ENCODE results near the gene PTTG2. TPM values are rescaled to one million over a fixed set of nuclear protein-coding genes. Genes with fewer than 3 reads are reported as not detected.

The PTTG2 gene
- total RNA-seq, 1 experiment from 2014 or later, result 0.35 TPM

DNA sequence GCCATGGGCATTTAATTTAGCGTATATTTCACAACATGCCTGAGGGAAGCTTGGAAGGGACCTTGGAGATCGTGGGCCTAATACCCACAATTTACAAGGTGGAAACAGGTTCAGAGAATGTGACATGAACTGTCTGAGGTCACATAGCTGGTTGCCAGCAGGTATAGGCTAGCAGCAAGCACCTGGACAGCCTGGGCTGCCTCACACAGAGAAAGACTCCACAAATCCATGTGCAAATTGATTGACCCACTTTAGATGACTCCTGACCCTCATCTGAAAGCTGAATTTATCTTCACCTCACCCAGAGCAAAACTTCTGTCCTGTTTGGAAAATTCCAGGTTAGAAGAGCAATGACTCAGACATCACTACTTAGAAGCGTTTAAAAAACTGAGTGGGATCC, 5.8 kb downstream of the PTTG2 start:
- Mint-ChIP-seq H3K9me3 (peaks cover 13% of the 10 kb centered on the region), H3K27me3 (ENCODE audit: low read depth) (no peaks in the 10 kb centered on the region), H3K4me3 (no peak overlapping the region), H3K27ac (no peak overlapping the region), H3K4me1 (peaks cover 7% of the 10 kb centered on the region; the same call in 1 of the 2 replicates), H3K36me3 (peaks cover 3% of the 10 kb centered on the region; the same call in 1 of the 2 replicates)
- DNase-seq (ENCODE audit: low spot score) (no peak), ATAC-seq (no peak)
- ChIA-PET POLR2A (no interaction called here), CTCF (interaction anchor here (0.9 kb wide), 1 partner anchor 70 kb away, joined by 3 read pairs; no protein-coding TSS in a partner anchor)
- TF ChIP-seq, protein P1, sequence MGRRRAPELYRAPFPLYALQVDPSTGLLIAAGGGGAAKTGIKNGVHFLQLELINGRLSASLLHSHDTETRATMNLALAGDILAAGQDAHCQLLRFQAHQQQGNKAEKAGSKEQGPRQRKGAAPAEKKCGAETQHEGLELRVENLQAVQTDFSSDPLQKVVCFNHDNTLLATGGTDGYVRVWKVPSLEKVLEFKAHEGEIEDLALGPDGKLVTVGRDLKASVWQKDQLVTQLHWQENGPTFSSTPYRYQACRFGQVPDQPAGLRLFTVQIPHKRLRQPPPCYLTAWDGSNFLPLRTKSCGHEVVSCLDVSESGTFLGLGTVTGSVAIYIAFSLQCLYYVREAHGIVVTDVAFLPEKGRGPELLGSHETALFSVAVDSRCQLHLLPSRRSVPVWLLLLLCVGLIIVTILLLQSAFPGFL (CRISPR knock-in tag; IDR thresholded peaks at IDR 0.05; ENCODE audit: borderline replicate concordance), result no peak
- TF ChIP-seq ESRRA (CRISPR knock-in tag; IDR thresholded peaks at IDR 0.05; ENCODE audit: borderline replicate concordance), result no peak
- TF ChIP-seq NR2C2 (CRISPR knock-in tag; IDR thresholded peaks at IDR 0.05), result no peak
- TF ChIP-seq SP1 (CRISPR knock-in tag; conservative IDR thresholded peaks at IDR 0.05), result no peak
- TF ChIP-seq IRF2 (CRISPR knock-in tag; IDR thresholded peaks at IDR 0.05; ENCODE audit: borderline replicate concordance, low read depth), result no peak
- TF ChIP-seq ATF1 (CRISPR knock-in tag; IDR thresholded peaks at IDR 0.05), result no peak
- no peak for TF ChIP-seq NFYB (CRISPR knock-in tag; conservative IDR thresholded peaks at IDR 0.05; ENCODE audit: low read depth)
- TF ChIP-seq, protein P2, sequence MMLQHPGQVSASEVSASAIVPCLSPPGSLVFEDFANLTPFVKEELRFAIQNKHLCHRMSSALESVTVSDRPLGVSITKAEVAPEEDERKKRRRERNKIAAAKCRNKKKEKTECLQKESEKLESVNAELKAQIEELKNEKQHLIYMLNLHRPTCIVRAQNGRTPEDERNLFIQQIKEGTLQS (CRISPR knock-in tag; conservative IDR thresholded peaks at IDR 0.05), result no peak
- TF ChIP-seq GRHL2 (CRISPR knock-in tag; IDR thresholded peaks at IDR 0.05; ENCODE audit: insufficient replicate concordance, severe bottlenecking), result no peak
- no peak for TF ChIP-seq SOX15 (CRISPR knock-in tag; IDR thresholded peaks at IDR 0.05)
- TF ChIP-seq, protein P3, sequence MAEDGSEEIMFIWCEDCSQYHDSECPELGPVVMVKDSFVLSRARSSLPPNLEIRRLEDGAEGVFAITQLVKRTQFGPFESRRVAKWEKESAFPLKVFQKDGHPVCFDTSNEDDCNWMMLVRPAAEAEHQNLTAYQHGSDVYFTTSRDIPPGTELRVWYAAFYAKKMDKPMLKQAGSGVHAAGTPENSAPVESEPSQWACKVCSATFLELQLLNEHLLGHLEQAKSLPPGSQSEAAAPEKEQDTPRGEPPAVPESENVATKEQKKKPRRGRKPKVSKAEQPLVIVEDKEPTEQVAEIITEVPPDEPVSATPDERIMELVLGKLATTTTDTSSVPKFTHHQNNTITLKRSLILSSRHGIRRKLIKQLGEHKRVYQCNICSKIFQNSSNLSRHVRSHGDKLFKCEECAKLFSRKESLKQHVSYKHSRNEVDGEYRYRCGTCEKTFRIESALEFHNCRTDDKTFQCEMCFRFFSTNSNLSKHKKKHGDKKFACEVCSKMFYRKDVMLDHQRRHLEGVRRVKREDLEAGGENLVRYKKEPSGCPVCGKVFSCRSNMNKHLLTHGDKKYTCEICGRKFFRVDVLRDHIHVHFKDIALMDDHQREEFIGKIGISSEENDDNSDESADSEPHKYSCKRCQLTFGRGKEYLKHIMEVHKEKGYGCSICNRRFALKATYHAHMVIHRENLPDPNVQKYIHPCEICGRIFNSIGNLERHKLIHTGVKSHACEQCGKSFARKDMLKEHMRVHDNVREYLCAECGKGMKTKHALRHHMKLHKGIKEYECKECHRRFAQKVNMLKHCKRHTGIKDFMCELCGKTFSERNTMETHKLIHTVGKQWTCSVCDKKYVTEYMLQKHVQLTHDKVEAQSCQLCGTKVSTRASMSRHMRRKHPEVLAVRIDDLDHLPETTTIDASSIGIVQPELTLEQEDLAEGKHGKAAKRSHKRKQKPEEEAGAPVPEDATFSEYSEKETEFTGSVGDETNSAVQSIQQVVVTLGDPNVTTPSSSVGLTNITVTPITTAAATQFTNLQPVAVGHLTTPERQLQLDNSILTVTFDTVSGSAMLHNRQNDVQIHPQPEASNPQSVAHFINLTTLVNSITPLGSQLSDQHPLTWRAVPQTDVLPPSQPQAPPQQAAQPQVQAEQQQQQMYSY (CRISPR knock-in tag; IDR thresholded peaks at IDR 0.05), result no peak
- TF ChIP-seq TCF7 (CRISPR knock-in tag; IDR thresholded peaks at IDR 0.05; ENCODE audit: low read depth), result no peak
- no peak for TF ChIP-seq ZNF671 (CRISPR knock-in tag; IDR thresholded peaks at IDR 0.05)
- TF ChIP-seq, protein P4, sequence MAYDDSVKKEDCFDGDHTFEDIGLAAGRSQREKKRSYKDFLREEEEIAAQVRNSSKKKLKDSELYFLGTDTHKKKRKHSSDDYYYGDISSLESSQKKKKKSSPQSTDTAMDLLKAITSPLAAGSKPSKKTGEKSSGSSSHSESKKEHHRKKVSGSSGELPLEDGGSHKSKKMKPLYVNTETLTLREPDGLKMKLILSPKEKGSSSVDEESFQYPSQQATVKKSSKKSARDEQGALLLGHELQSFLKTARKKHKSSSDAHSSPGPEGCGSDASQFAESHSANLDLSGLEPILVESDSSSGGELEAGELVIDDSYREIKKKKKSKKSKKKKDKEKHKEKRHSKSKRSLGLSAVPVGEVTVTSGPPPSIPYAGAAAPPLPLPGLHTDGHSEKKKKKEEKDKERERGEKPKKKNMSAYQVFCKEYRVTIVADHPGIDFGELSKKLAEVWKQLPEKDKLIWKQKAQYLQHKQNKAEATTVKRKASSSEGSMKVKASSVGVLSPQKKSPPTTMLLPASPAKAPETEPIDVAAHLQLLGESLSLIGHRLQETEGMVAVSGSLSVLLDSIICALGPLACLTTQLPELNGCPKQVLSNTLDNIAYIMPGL (CRISPR knock-in tag; IDR thresholded peaks at IDR 0.05), result no peak
- no peak for TF ChIP-seq FOXK1 (CRISPR knock-in tag; IDR thresholded peaks at IDR 0.05)
- TF ChIP-seq, protein P5, sequence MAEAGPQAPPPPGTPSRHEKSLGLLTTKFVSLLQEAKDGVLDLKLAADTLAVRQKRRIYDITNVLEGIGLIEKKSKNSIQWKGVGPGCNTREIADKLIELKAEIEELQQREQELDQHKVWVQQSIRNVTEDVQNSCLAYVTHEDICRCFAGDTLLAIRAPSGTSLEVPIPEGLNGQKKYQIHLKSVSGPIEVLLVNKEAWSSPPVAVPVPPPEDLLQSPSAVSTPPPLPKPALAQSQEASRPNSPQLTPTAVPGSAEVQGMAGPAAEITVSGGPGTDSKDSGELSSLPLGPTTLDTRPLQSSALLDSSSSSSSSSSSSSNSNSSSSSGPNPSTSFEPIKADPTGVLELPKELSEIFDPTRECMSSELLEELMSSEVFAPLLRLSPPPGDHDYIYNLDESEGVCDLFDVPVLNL (CRISPR knock-in tag; IDR thresholded peaks at IDR 0.05; ENCODE audit: borderline replicate concordance, low read depth), result no peak
- no peak for TF ChIP-seq MYBL2 (CRISPR knock-in tag; IDR thresholded peaks at IDR 0.05)
- TF ChIP-seq ZNF396 (CRISPR knock-in tag; IDR thresholded peaks at IDR 0.05; ENCODE audit: borderline replicate concordance), result no peak
- TF ChIP-seq SMAD4 (CRISPR knock-in tag; IDR thresholded peaks at IDR 0.05), result no peak
